Subcutaneous adipose tissue (tissue), 4 donors: ENCODE measurements around the gene PBOV1. TPM values are rescaled to one million over a fixed set of nuclear protein-coding genes. Genes with fewer than 3 reads are reported as not detected.

Experiments
- total RNA-seq, 4 donors: library from RNA; depleted of rRNA; stranded (reverse); fragments of >200 nt; gene quantifications; one replicate each; pipeline ENCODE4 v1.1.0, GENCODE V29; 2016
- TF ChIP-seq, protein P1 (sequence below): fragments of 450-650 bp; IDR thresholded peaks from one replicate; pipeline ENCODE4 v1.5.1; 2016; ENCODE audit warnings: low read depth, mild to moderate bottlenecking, control low read depth, antibody characterized with exemption, moderate library complexity

PBOV1 gene
- total RNA-seq, 4 donors from 2014 or later: not detected

GRCh38 chr6:138219901-138220300 is 1.6 kb upstream of the PBOV1 start:
- TF ChIP-seq, protein P1, sequence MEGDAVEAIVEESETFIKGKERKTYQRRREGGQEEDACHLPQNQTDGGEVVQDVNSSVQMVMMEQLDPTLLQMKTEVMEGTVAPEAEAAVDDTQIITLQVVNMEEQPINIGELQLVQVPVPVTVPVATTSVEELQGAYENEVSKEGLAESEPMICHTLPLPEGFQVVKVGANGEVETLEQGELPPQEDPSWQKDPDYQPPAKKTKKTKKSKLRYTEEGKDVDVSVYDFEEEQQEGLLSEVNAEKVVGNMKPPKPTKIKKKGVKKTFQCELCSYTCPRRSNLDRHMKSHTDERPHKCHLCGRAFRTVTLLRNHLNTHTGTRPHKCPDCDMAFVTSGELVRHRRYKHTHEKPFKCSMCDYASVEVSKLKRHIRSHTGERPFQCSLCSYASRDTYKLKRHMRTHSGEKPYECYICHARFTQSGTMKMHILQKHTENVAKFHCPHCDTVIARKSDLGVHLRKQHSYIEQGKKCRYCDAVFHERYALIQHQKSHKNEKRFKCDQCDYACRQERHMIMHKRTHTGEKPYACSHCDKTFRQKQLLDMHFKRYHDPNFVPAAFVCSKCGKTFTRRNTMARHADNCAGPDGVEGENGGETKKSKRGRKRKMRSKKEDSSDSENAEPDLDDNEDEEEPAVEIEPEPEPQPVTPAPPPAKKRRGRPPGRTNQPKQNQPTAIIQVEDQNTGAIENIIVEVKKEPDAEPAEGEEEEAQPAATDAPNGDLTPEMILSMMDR: no peak

- TF ChIP-seq, protein P1: no peak
Observed at GRCh38 chr6:138219398-138219797, 1.1 kb upstream of the PBOV1 start.

GRCh38 chr6:138215093-138215782 is 3.1 kb downstream of the PBOV1 start:
- TF ChIP-seq, protein P1: no peak

GRCh38 chr6:138211601-138212000 is 6.7 kb downstream of the PBOV1 start:
- TF ChIP-seq, protein P1: no peak

- TF ChIP-seq, protein P1: no peak
Observed at GRCh38 chr6:138211048-138211581, 7.2 kb downstream of the PBOV1 start.

- TF ChIP-seq, protein P1: no peak
Observed at GRCh38 chr6:138206862-138207261, 11.4 kb downstream of the PBOV1 start.

- TF ChIP-seq, protein P1: no peak
Observed at GRCh38 chr6:138205437-138206094, 12.7 kb downstream of the PBOV1 start.
